Caki2 (cell line): ENCODE measurements around the gene MEP1A. TPM values are rescaled to one million over a fixed set of nuclear protein-coding genes. Genes with fewer than 3 reads are reported as not detected.
"Not testable (repeated sequence)": the region's sequence is repeated elsewhere in the genome, so short reads cannot be mapped to it uniquely, and the experiment has no call there.

ENCODE experiments used
- DNase-seq: peaks from one replicate; pipeline ENCODE4 v3.0.0-alpha.2; 2015; ENCODE audit warnings: low read depth
- in situ Hi-C: cut with HindIII; loops from 2 replicates; pipeline ENCODE4 v1.10.0; 2016; ENCODE audit warnings: low sequenced_read_pairs, low pct_unique_long_range_greater_than_20kb, mixed read lengths
- total RNA-seq: library from RNA; depleted of rRNA; stranded (reverse); fragments of >200 nt; shearing (Covaris generic); gene quantifications from 2 replicates; pipeline ENCODE4 v1.2.3, GENCODE V29; 2014; ENCODE audit warnings: low replicate concordance; rRNA removed

Gene MEP1A, protein sequence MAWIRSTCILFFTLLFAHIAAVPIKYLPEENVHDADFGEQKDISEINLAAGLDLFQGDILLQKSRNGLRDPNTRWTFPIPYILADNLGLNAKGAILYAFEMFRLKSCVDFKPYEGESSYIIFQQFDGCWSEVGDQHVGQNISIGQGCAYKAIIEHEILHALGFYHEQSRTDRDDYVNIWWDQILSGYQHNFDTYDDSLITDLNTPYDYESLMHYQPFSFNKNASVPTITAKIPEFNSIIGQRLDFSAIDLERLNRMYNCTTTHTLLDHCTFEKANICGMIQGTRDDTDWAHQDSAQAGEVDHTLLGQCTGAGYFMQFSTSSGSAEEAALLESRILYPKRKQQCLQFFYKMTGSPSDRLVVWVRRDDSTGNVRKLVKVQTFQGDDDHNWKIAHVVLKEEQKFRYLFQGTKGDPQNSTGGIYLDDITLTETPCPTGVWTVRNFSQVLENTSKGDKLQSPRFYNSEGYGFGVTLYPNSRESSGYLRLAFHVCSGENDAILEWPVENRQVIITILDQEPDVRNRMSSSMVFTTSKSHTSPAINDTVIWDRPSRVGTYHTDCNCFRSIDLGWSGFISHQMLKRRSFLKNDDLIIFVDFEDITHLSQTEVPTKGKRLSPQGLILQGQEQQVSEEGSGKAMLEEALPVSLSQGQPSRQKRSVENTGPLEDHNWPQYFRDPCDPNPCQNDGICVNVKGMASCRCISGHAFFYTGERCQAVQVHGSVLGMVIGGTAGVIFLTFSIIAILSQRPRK
- total RNA-seq, result not detected in 2 replicates

DNA sequence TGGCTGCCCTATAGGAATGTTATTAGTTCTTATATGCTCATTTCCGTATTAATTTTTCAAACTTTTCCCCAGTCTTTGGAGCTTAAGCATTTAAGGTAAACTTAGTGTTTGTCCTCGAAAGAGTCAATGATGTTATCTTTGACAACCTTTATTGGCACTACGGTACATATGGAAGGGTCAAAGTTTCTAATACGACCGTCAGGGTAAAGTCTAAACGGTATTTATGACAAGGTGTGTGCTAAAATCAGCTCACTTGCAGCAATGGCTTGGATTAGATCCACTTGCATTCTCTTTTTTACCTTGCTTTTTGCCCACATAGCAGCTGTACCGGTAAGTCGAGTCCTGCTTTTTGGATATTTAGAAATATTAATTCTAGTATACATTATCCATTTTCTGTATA lies at the start of gene MEP1A:
Gene MEP1A (plus strand): TSS at position 252 of the 400 bp plus-strand sequence. CDS start 10 bp downstream, at position 262.
- in situ Hi-C loops, result no loop called here
- DNase-seq, result no peak

DNA sequence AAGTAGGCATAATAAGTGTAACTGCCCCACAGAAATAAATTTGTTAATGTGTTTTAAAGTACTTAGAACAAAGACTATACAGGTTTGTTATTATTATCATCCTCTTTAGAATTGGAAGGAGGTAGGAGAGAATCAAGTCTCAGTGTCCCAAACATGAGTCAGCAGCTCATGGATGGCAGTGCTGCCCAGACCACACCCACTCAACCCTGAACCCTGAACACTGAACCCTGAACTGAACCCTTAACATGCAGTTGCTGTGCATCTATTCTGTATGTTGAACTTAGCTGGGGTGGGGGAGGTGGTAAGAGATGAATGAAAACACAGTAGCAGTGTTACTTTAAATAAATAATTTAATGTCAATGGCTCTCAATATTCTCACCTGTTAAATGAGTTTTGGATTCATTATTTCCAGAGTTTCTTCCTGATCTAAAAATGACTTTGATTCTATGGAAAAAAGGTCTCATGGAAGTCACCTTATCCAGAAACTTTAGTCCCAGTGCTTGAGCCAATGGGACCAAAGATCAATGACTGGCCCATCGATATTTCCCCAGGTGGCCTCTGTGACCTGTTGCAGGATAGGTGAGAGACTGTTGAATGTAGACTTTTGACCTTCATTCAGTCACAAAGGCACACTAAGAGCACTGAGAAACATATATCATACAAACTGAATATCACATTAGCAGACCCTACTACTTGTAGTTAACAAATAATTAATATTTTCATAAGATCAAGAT lies 49.6 kb upstream of the MEP1A start:
- DNase-seq, result no peak
- in situ Hi-C loops, result no loop called here

DNA sequence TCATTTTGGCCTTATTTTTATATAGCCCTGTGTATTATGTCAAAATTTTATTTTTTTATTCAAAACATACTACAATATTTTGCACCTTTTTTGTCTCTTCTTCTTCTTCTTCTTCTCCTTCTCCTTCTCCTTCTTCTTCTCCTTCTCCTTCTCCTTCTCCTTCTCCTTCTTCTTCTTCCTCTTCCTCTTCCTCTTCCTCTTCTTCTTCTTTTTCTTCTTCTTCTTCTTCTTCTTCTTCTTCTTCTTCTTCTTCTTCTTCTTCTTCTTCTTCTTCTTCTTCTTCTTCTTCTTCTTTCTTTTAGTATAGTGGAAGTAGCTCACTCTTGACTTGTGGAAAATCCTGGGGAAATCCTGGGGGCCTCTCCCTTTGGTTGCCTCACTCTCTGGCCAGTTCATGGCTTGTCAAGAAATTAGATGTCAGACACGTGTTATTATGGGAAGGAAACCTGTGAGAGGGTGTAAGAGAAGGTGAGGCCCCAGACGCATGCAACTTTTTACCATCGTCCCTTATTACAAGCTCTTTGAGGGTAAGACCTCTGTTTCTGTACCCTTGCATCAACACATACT lies 48.9 kb upstream of the MEP1A start:
- in situ Hi-C loops, result not testable (repeated sequence)

DNA sequence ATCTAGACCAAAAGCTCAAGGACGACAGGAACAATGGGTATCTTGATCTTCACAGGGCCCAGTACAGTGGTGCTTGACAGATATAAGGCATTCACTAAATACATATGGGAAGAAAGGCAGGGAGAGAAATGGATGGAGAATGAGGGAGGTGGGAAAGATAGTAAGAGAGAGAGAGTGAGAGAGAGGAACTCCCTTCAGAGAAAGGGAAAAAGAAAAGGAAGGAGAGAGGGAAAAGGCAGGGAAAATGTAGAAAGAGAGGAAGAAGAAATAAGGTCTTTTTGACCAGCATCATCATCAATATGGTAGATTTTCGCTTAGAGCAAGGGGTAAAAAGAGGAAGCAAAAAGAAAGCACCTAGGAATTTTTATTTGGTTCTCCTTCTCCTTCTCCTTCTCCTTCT lies 47.2 kb upstream of the MEP1A start:
- in situ Hi-C loops, result no loop called here
- no peak for DNase-seq

More for the DNA sequence above, 48.9 kb upstream of the MEP1A start:
- DNase-seq, result not testable (repeated sequence)

DNA sequence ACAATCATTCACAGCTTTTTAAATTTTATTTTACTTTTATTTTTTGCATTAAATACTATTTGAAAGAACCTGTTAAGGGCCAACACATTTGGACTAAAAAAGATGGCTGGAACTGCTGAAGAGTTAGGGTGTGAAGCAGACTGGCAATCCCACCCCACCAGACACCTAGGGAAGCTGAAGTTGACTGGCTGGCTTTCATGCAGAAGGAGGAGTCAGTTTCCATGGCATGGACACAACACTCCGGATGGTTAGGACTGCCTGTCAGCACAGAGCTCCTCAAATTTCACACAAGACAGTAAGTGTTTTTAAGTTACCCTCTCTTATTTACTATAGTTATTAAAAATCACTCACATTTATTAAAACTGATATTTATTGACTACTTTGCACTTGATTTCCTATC lies 46.5 kb upstream of the MEP1A start, which contains the start of gene ANKRD66:
Gene ANKRD66 (plus strand): TSS at position 238 of the 400 bp plus-strand sequence. CDS start 5,016 bp downstream, outside the sequence.
- in situ Hi-C loops, result no loop called here
- no peak for DNase-seq

DNA sequence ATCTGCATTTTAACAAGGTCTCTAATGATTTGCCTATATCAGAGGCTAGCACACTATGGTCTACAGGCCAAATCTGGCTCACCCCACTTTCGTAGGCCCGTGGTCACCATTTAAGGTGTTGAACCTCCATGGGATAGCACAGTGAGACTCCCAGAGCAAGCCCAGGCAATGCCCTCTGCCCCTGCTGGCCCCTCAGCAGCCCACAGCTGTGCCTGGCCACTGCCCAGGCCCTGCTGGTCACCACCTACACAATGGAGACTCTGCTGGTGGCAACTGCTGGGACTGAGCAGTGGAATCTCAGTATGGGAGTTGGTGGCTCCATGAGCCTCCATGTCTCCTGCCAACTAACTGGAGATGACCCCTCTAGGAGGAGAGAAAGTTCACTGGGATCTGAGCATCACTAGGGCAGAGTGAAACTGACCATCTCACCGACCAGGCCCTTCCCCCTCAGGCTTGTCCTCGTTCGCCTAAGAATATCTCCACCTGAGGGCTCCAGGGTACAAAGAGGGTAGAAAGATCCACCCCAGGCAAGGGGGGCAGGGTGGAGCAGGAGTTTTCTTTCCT lies 44.2 kb upstream of the MEP1A start:
- no peak for DNase-seq
- in situ Hi-C loops, result no loop called here

DNA sequence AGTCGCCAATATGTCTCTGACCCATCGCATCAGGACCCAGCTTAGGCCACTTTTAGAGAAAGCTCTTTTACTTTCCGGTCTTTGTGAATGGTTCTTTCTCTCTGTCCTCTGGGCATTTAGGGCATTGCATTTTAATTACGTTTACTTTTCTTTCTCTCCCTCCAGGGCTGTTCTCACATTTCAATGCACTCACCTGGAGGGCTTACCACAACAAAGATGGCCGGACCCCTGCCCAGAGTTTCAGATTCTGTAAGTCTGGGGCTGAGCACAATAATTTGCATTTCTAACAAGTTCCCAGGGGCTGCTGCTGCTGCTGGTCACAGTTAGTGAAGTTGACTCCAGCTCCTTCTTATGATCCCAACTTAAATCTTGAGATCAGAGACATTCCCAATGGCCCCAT lies 43.5 kb upstream of the MEP1A start:
- DNase-seq, result no peak
- in situ Hi-C loops, result no loop called here

DNA sequence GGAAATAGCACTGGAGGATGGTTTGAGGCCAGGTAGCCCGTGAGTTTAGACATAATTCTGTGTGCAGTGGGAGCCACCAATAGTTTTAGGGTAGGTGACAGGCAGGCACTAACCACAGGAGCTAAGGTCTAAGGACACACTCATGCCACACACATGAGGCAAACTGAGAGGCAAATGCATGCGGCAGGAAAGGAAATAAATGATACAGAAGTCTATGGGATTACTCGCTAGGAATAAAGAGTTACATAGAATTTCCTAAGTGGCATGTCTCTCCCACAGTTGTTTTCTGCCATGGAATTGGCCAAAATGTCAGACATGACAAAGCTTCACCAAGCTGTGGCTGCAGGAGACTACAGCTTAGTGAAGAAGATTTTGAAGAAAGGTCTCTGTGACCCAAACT lies 41.5 kb upstream of the MEP1A start:
- no peak for DNase-seq
- in situ Hi-C loops, result no loop called here

DNA sequence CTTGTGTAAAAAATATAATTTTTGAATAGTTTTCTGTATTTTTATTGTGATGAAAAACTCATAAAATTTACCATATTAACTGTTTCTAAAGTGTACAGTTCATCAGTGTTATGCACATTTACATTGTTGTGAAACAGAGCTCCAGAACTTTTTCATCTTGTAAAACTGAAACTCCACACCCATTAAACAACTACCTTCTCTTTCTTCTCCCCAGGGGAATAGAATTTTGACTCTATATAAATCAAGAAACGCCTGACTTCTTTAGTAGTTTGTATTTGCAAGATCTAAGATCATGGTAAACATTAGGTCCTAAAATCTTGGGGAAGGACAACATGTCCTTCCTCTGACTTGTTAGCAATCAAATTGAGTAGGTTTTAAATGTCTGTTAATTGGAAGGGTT lies 37.3 kb upstream of the MEP1A start:
- in situ Hi-C loops, result no loop called here

DNA sequence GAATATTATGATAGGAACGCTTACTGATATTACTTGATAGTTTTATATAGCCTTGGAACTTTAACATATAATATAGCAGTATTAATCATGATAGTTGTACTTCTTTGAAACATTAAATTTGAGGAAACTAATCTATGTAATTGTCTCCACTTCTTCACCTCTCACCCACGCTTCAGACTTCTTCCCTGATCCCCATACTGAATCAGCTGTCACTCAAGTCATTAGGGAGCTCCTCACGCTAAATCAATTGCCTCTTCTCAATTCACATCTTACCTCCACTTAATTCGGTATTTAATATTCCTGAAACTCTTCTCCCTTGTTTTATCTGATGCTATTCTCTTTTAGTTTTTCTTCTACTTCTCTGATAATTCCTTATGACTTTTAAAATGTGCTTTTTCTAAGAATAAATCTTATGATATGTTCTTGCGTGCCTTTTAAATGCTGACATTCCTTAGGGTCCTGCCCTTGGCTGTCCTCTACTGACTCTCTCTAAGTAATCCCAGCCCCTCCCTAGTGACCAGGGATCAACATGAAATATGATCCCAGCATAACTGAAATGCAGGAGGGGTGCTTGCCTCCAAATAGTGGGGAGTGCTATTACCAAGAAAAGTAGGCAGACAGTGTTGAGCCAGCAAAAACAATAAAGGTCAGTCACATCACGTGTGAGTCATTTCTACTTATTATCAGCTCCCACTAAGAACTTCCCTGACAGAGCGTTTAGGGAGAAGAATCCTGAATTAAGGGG lies 36.5 kb upstream of the MEP1A start:
- in situ Hi-C loops, result no loop called here
- no peak for DNase-seq

More for the DNA sequence above, 37.3 kb upstream of the MEP1A start:
- DNase-seq, result no peak

DNA sequence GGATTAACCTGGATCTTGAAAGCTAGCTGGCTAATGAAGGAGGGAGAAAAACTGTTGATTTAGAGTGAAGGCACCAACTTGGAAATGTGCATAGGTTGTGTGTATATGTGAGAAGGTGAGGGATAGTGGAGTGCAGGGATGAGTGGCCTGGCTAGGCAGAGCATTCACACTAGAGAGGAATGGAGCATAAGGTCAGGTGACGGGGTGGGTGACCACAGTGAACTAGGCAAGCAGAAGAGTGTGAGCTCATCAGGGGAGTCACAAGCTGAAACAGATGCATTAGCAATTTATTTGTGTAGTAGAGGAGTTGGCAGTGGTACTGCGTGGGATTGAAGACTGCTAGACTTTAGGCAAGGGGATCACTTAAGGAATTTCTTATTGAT lies 36.0 kb upstream of the MEP1A start:
- in situ Hi-C loops, result no loop called here

DNA sequence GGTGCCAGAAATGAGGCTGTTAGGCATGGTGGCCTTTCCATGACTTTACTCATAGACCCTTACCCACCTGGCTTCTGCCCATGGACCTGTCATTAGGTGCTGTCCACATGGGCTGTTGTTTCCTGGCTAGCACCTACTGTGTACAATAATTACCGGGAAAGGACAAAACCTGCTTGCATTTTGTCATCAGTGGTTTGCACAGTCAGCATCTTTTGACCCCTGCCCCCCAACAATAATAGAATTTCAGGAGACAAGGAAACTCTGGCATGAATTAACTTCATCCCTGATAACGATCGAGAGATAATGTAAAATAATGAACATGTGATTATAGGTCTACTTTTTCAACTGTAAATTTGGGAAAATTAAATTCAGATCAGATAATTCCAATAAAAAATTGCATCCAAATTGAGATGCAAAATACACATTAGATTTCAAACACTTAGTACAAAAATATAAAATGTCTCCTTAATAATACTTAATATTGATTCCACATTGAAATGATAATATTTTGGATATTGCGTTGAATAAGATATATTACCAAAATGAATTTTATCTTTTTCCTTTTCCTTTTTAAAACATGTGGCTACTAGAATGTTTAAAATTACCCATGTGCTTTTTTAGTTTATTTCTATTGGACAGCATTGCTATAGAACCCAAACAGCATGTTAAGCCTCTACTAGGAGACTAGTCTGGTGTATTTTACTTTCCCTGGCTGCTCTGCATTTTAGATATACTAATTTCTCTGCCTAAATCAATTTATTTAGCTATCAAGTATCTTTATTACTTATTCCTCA lies 34.0 kb upstream of the MEP1A start:
- in situ Hi-C loops, result no loop called here
- DNase-seq, result no peak

More for the DNA sequence above, 36.0 kb upstream of the MEP1A start:
- no peak for DNase-seq

DNA sequence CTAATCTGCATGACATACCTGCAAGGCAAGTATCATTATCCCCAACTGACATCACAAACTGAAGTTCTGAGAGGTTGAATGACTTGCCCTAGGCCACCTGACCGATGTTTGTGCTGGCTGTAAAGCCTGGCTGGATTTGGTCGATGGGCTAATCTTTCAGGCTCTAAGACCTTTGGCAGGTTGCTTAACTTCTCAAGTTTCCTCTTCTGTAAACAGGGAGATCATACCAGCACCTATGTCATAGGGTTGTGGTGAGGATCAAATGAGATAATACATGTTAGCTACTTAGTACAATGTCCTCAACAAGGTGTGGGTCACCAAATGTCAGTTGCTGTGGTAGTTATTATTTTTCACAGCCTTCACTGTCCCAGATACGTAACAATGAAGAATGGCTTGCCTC lies 32.3 kb upstream of the MEP1A start:
- DNase-seq, result no peak
- in situ Hi-C loops, result no loop called here

DNA sequence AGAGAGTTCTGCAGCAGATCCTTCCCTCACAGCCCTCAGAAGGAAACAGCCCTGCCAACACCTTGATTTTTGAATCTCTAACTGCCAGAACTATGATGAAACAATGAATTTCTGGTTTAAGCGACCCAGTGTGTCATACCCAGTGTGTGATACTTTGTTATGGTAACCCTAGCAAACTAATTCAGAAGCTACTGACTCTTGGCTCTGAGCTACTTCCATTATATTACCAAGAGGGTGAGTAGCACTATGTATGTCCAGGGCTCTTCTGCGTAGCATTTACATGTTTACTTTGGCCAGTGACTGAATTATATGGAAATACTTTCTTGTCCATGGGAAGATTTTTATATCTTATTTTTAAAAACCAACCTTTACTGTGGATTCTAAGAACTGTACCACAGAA lies 29.7 kb upstream of the MEP1A start:
- in situ Hi-C loops, result no loop called here
- DNase-seq, result no peak

DNA sequence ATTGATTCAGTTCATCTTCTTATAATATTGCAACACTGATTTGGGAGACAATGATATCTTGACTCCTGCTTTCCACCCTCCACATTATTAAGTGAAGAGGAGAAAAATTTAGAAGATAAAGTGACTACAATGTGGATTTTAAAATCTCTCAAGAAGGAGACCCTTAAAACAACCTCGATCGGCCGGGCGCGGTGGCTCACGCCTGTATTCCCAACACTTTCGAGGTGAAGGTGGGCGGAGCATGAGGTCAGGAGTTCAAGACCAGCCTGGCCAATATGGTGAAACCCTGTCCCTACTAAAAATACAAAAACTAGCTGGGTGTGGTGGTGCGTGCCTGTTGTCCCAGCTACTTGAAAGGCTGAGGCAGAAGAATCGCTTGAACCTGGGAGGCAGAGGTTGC lies 28.9 kb upstream of the MEP1A start:
- DNase-seq, in situ Hi-C loops: not testable (repeated sequence)

DNA sequence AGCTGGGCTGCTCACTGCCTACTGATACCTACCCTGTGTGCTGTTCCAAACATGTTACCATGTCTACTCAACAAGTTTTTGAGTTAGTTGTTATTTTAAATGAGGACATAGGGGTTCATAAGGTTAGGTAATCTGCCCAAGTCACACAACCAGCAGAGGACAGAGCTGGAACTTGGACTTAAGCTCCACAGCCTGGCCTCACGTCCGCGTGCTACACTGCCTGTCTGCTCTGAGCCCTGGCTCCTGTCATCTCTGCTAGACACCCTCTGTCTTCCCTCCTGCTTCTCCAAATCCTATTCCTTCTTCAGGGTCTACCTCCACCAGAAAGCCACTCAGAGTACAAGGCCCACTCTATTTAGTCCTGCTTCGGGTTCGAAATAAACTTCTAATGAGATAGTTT lies 28.2 kb upstream of the MEP1A start:
- no peak for DNase-seq
- in situ Hi-C loops, result no loop called here

DNA sequence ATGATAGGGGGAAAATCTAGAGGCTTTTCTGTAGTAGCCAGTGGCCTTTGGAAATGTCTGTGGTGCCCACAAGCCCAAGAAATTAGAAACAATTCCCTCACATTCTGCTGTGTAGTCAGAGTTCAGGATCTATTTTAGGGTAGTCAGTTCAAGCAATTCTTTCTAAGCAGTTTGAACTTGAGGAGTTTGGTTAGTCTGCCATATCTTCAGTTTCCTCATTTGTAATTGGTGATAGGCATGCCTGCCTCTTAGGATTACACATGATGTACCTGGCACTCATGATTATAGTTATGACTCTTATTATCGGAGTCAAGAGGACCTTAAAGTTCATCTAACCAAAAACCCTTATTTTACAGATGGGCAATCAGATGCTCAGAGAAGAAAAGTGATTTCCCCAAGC lies 21.2 kb upstream of the MEP1A start:
- DNase-seq, result no peak
- in situ Hi-C loops, result no loop called here
